Glutamatergic neuron (in vitro differentiated cells): ENCODE data around the gene SVBP. TPM values are rescaled to one million over a fixed set of nuclear protein-coding genes. Genes with fewer than 3 reads are reported as not detected.
A peak's percentile ranks its signal among the peaks of the same experiment; 100 is the strongest.

Experiments used
- DNase-seq: peaks from one replicate; pipeline ENCODE4 v3.0.0; 2022
- H3K27ac Mint-ChIP-seq: one replicate; pipeline ENCODE4 v1.8.0; 2020; ENCODE audit warnings: mild to moderate bottlenecking, mixed read lengths, inconsistent platforms; ENCODE audit not compliant: unreplicated experiment
- H3K27me3 Mint-ChIP-seq: one replicate; pipeline ENCODE4 v1.8.0; 2020; ENCODE audit warnings: mild to moderate bottlenecking, moderate library complexity, mixed read lengths, inconsistent platforms; ENCODE audit not compliant: unreplicated experiment
- H3K36me3 Mint-ChIP-seq: one replicate; pipeline ENCODE4 v1.8.0; 2020; ENCODE audit warnings: mild to moderate bottlenecking, mixed read lengths, inconsistent platforms; ENCODE audit not compliant: unreplicated experiment
- H3K4me1 Mint-ChIP-seq: one replicate; pipeline ENCODE4 v1.8.0; 2020; ENCODE audit warnings: mild to moderate bottlenecking, low read depth, mixed read lengths, inconsistent platforms; ENCODE audit not compliant: unreplicated experiment
- H3K4me3 Mint-ChIP-seq: one replicate; pipeline ENCODE4 v1.8.0; 2020; ENCODE audit warnings: mild to moderate bottlenecking, mixed read lengths, inconsistent platforms; ENCODE audit not compliant: unreplicated experiment
- H3K9me3 Mint-ChIP-seq: one replicate; pipeline ENCODE4 v1.8.0; 2020; ENCODE audit warnings: mild to moderate bottlenecking, moderate library complexity, mixed read lengths, inconsistent platforms; ENCODE audit not compliant: unreplicated experiment
- total RNA-seq: library from RNA; stranded (reverse); fragmentation: NEBNext Ultra II Directional; extraction: Animal tissue kit (Norgen Biotek cat#: 25700); gene quantifications from one replicate; pipeline ENCODE4 v1.2.1, GENCODE V29; 2021; ENCODE audit not compliant: unreplicated experiment
- TF ChIP-seq, protein P1 (sequence below): fragments of 200-600 bp; sonication (generic); IDR thresholded peaks from one replicate; pipeline ENCODE4 v1.5.0; 2021; ENCODE audit not compliant: partially characterized antibody, unreplicated experiment

Gene SVBP
- total RNA-seq, 1 donor from 2014 or later, result 100 TPM

DNA sequence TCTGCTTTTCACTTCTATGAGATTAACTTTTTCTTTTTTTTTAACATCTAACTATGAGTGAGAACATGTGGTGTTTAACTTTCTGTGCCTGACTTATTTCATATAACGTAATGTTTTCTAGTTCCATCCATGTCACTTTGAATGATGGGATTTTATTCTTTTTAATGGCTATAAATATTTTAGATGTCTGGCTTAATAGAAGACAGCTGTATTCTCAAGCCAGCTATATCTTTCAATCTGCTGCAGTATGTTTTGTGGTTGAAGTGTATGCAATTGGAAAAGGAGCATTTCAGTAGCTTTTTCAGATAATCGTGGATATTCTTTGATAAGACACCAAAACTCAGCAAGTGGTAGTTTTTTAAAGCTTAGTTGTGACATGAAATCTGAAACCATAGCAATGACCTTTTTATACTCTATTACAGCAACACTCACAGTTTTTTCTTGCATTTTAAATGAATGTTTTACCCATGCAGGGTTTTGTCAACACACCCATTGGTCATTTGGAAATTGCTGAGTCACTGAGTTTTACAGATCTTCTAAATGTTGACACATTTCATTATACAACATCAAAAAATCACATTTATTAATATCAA is 5.7 kb upstream of the SVBP start:
- H3K36me3 Mint-ChIP-seq, result no peaks in the 10 kb centered on the region
- no peaks in the 10 kb centered on the region for H3K9me3 Mint-ChIP-seq
- no peaks in the 10 kb centered on the region for H3K27me3 Mint-ChIP-seq
- DNase-seq, result no peak
- peaks cover 3% of the 10 kb centered on the region for H3K4me1 Mint-ChIP-seq
- H3K27ac Mint-ChIP-seq, result no peak overlapping the region
- TF ChIP-seq, protein P1, sequence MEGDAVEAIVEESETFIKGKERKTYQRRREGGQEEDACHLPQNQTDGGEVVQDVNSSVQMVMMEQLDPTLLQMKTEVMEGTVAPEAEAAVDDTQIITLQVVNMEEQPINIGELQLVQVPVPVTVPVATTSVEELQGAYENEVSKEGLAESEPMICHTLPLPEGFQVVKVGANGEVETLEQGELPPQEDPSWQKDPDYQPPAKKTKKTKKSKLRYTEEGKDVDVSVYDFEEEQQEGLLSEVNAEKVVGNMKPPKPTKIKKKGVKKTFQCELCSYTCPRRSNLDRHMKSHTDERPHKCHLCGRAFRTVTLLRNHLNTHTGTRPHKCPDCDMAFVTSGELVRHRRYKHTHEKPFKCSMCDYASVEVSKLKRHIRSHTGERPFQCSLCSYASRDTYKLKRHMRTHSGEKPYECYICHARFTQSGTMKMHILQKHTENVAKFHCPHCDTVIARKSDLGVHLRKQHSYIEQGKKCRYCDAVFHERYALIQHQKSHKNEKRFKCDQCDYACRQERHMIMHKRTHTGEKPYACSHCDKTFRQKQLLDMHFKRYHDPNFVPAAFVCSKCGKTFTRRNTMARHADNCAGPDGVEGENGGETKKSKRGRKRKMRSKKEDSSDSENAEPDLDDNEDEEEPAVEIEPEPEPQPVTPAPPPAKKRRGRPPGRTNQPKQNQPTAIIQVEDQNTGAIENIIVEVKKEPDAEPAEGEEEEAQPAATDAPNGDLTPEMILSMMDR, result no peak
- no peak overlapping the region for H3K4me3 Mint-ChIP-seq

DNA sequence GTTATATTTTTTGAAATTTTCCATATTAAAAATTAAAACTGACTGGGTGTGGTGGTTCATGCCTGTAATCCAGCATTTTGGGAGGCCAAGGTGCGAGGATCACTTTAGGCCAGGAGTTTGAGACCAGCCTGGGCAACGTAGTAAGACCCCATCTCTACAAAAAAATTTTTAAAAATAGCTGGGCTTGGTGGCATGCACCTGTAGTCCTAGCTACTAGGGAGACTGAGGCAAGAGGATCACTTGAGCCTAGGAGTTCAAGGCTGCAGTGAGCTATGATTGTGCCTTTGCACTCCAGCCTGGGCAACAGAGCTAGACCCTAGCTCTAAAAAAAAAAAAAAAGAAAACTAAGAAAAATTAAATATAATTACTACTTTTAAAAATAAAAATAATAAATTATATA is 4.5 kb upstream of the SVBP start:
- no peak overlapping the region for H3K27ac Mint-ChIP-seq
- TF ChIP-seq, protein P1, result no peak
- no peaks in the 10 kb centered on the region for H3K36me3 Mint-ChIP-seq
- DNase-seq, result no peak
- H3K9me3 Mint-ChIP-seq, result peaks cover under 1% of the 10 kb centered on the region
- no peak overlapping the region for H3K4me3 Mint-ChIP-seq
- H3K27me3 Mint-ChIP-seq, result no peaks in the 10 kb centered on the region
- peaks cover 2% of the 10 kb centered on the region for H3K4me1 Mint-ChIP-seq

DNA sequence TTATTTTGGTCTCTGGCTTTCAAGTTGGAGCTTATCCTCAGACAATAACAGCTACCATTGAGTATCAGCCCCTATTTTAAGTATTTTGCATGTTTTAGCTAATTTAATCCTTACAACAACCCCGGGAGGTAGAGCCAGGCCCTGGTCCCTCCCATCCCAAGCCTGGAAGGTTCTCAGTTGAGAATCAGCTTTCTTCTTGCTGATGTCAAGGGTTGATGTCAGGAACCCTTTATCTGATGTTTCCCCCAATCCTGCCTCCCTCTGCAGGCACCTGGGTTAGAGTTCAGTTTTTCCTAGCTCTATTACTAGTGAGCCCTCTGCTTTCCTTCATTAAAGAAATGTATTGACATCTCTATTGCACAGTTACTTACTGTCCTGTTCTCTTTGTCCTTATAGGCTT is 3.6 kb upstream of the SVBP start:
- Mint-ChIP-seq H3K4me3 (no peak overlapping the region), H3K9me3 (peaks cover 7% of the 10 kb centered on the region), H3K4me1 (peaks cover 2% of the 10 kb centered on the region), H3K27me3 (peaks cover 4% of the 10 kb centered on the region), H3K27ac (no peak overlapping the region), H3K36me3 (no peaks in the 10 kb centered on the region)
- TF ChIP-seq, protein P1, result no peak
- DNase-seq, result no peak

DNA sequence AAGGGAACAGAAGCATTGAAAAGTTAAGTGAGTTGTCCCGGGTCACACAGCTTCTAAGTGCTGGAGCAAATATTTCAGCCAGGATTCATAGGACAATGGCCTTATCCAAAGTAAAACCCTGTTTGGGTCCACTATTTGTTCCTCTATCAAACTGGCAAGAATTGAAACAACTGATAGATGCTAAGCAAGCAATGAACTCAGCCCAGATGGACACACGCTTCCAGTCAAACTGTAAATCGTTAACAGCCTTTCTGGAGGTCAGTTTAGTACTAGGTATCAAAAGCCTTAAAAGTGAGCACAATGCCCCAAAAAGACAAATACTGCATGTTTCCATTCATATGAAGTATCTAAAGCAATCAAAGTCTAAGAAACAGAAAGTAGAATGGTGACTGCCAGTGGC is 779 bp upstream of the SVBP start:
- TF ChIP-seq, protein P1, result no peak
- peaks cover 4% of the 10 kb centered on the region for H3K4me1 Mint-ChIP-seq
- peaks cover 7% of the 10 kb centered on the region for H3K9me3 Mint-ChIP-seq
- no peak overlapping the region for H3K27ac Mint-ChIP-seq
- no peak for DNase-seq
- H3K36me3 Mint-ChIP-seq, result no peaks in the 10 kb centered on the region
- peak overlapping the region; percentile 58 for H3K4me3 Mint-ChIP-seq
- H3K27me3 Mint-ChIP-seq, result peaks cover 5% of the 10 kb centered on the region

DNA sequence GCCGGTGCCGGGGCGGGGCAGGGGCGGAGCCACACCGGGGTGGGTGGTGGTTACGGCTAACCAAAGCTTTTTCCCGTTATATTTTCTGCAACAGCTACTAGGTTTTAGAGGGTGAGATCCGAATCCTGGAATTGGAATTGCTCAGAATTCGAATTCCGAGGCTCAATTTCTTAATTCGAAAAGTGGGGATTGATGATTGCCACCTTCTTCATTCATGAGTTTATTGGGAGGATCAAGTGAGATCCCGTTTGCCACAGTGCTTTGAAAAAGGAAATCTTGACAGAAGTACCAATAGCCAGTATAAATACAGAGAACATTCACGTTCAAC is 207 bp upstream of the SVBP start:
- TF ChIP-seq, protein P1, result no peak
- Mint-ChIP-seq H3K36me3 (no peaks in the 10 kb centered on the region), H3K4me1 (peaks cover 2% of the 10 kb centered on the region), H3K9me3 (peaks cover 7% of the 10 kb centered on the region), H3K27ac (peak overlapping the region; percentile 40), H3K27me3 (peaks cover 5% of the 10 kb centered on the region), H3K4me3 (peak overlapping the region; percentile 81)
- no peak for DNase-seq
